Measurements from ENCODE around the gene INPP5D. TPM values are rescaled to one million over a fixed set of nuclear protein-coding genes. Genes with fewer than 3 reads are reported as not detected.

The INPP5D gene
- total and polyA plus RNA-seq, 4 donors, result 7.6 to 26.1 (median 25.3) TPM

DNA sequence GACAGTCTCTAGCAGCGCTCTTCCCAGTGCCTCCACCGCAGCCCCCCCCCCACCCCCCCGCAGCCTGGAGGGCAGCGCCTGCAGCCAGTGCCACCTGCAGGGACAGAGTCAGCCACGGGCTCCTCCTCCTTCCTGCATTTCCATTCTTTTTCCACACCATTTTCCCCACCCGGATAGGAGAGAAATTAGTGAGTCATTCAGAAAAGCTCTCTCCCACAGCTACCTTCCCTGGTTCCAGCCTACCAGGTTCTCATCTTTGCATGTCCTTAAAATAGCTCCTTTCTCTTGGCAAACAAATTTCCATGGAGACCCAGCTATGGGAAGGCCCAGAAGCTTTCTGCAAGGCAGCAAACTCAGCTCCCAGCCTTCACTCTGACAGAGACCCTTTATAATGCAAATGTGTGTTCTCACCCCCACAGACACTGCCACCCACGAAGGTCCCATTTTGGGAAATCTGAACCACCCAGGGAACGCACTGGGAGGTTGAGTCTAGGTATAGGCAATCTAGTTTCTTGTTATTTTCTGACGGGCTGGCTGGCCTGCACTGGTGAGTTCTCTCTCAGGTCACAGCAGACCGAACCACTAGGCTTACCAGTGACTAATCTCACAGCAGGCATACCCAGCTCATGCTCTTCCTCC is 149.5 kb downstream of the INPP5D start:
- no peak overlapping the region for H3K4me3 ChIP-seq
- H3K27me3 ChIP-seq (ENCODE audit: control insufficient read depth in 3 of 3, insufficient read depth in 3 of 3, low read length in 2 of 3), result no peaks in the 10 kb centered on the region
- peaks cover 0 to 5% (median 0%) of the 10 kb centered on the region in 4 donors for H3K36me3 ChIP-seq (ENCODE audit: control insufficient read depth in 4 of 4, insufficient read depth in 4 of 4, low read length in 4 of 4)
- H3K4me1 ChIP-seq (ENCODE audit: control insufficient read depth in 5 of 5, insufficient read depth in 5 of 5, low read length in 5 of 5), result peaks cover 4 to 10% (median 8%) of the 10 kb centered on the region in 5 donors
- ATAC-seq (ENCODE audit: insufficient read depth, low FRiP score) (no peak), DNase-seq (peak in 1 of 3 donors; percentile 10)
- H3K27ac ChIP-seq (ENCODE audit: low read depth in 1 of 2, low read length in 1 of 2), result no peak overlapping the region
- H3K9ac ChIP-seq (ENCODE audit: insufficient read depth in 1 of 2, low read length in 2 of 2), result no peak overlapping the region
- TF ChIP-seq, protein P1, sequence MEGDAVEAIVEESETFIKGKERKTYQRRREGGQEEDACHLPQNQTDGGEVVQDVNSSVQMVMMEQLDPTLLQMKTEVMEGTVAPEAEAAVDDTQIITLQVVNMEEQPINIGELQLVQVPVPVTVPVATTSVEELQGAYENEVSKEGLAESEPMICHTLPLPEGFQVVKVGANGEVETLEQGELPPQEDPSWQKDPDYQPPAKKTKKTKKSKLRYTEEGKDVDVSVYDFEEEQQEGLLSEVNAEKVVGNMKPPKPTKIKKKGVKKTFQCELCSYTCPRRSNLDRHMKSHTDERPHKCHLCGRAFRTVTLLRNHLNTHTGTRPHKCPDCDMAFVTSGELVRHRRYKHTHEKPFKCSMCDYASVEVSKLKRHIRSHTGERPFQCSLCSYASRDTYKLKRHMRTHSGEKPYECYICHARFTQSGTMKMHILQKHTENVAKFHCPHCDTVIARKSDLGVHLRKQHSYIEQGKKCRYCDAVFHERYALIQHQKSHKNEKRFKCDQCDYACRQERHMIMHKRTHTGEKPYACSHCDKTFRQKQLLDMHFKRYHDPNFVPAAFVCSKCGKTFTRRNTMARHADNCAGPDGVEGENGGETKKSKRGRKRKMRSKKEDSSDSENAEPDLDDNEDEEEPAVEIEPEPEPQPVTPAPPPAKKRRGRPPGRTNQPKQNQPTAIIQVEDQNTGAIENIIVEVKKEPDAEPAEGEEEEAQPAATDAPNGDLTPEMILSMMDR (IDR thresholded peaks at IDR 0.05; ENCODE audit: control extremely low read depth, extremely low read depth), result no peak
- WGBS, 2 donors, result 50 to 63% methylated on average over 7 to 10 of the region's 10 CpGs
- H3K9me3 ChIP-seq (ENCODE audit: control insufficient read depth in 4 of 4, insufficient read depth in 3 of 4, low read length in 3 of 4), result no peaks in the 10 kb centered on the region

DNA sequence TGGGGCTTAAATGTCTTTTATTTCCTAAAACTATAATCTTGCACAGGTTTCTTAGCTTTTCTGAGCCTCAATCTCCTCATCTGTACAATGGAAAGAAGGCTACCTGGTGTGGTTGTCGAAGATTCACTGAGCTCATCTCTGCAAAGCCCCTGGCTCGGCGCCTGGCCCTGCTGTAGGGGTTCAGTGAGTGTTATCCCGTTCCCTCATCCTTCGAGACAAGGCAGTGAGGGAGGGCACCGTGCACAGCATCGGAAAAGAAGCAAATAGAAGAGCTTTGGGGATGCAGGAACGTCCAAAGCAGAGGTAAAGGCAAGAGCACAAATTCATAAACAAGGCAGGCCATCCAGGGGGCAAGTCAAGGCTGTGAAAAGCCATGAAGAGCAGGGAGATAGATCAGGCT is 150.1 kb downstream of the INPP5D start:
- Histone ChIP-seq H3K4me3 (no peak overlapping the region), H3K27ac (ENCODE audit: low read depth in 1 of 2, low read length in 1 of 2) (no peak overlapping the region), H3K27me3 (ENCODE audit: control insufficient read depth in 3 of 3, insufficient read depth in 3 of 3, low read length in 2 of 3) (no peaks in the 10 kb centered on the region), H3K9ac (ENCODE audit: insufficient read depth in 1 of 2, low read length in 2 of 2) (no peak overlapping the region), H3K36me3 (ENCODE audit: control insufficient read depth in 4 of 4, insufficient read depth in 4 of 4, low read length in 4 of 4) (peaks cover 0 to 3% (median 0%) of the 10 kb centered on the region in 4 donors), H3K9me3 (ENCODE audit: control insufficient read depth in 4 of 4, insufficient read depth in 3 of 4, low read length in 3 of 4) (no peaks in the 10 kb centered on the region), H3K4me1 (ENCODE audit: control insufficient read depth in 5 of 5, insufficient read depth in 5 of 5, low read length in 5 of 5) (peaks cover 4 to 10% (median 8%) of the 10 kb centered on the region in 5 donors)
- TF ChIP-seq, protein P1 (IDR thresholded peaks at IDR 0.05; ENCODE audit: control extremely low read depth, extremely low read depth), result no peak
- 96% methylated on average over 8 of the region's 8 CpGs for WGBS, 2 donors
- DNase-seq (no peak), ATAC-seq (ENCODE audit: insufficient read depth, low FRiP score) (no peak)

GRCh38 chr2:233210843-233211547 is 150.9 kb downstream of the INPP5D start:
- Histone ChIP-seq H3K4me3 (no peak overlapping the region), H3K4me1 (ENCODE audit: control insufficient read depth in 5 of 5, insufficient read depth in 5 of 5, low read length in 5 of 5) (peaks cover 4 to 10% (median 8%) of the 10 kb centered on the region in 5 donors), H3K9ac (ENCODE audit: insufficient read depth in 1 of 2, low read length in 2 of 2) (no peak overlapping the region), H3K27ac (ENCODE audit: low read depth in 1 of 2, low read length in 1 of 2) (no peak overlapping the region), H3K36me3 (ENCODE audit: control insufficient read depth in 4 of 4, insufficient read depth in 4 of 4, low read length in 4 of 4) (peaks cover 0 to 3% (median 0%) of the 10 kb centered on the region in 4 donors), H3K27me3 (ENCODE audit: control insufficient read depth in 3 of 3, insufficient read depth in 3 of 3, low read length in 2 of 3) (no peaks in the 10 kb centered on the region), H3K9me3 (ENCODE audit: control insufficient read depth in 4 of 4, insufficient read depth in 3 of 4, low read length in 3 of 4) (no peaks in the 10 kb centered on the region)
- 58 to 64% methylated on average over 18 of the region's 18 CpGs for WGBS, 2 donors
- DNase-seq (peak; percentile 70 to 85 (median 79)), ATAC-seq (ENCODE audit: insufficient read depth, low FRiP score) (peak; percentile 65)
- TF ChIP-seq, protein P1 (IDR thresholded peaks at IDR 0.05; ENCODE audit: control extremely low read depth, extremely low read depth), result no peak

Data from lung (tissue), 12 donors.